HepG2 (cell line): ENCODE results near the gene CGREF1. TPM values are rescaled to one million over a fixed set of nuclear protein-coding genes. Genes with fewer than 3 reads are reported as not detected.

ENCODE experiments used
- ADNP ChIP-seq: sonication (generic); formaldehyde crosslinking; IDR thresholded peaks from 2 replicates; pipeline ENCODE4 v1.4.0; 2020; ENCODE audit warnings: missing genetic modification reagents
- CCDC6 ChIP-seq: sonication (generic); formaldehyde crosslinking; IDR thresholded peaks from 2 replicates; pipeline ENCODE4 v1.8.1; 2022; ENCODE audit warnings: mild to moderate bottlenecking, missing genetic modification reagents, moderate library complexity
- FOXM1 ChIP-seq: sonication (generic); formaldehyde crosslinking; IDR thresholded peaks from 2 replicates; pipeline ENCODE4 v1.5.0; 2020; ENCODE audit warnings: missing genetic modification reagents
- HOXD1 ChIP-seq: sonication (generic); formaldehyde crosslinking; IDR thresholded peaks from 2 replicates; pipeline ENCODE4 v1.5.0; 2020; ENCODE audit warnings: missing genetic modification reagents
- KDM3A ChIP-seq: IDR thresholded peaks from 2 replicates; pipeline ENCODE4 v1.6.1; 2018; ENCODE audit warnings: low read depth, missing compliant biosample characterization
- NCOA5 ChIP-seq: sonication (generic); formaldehyde crosslinking; IDR thresholded peaks from 2 replicates; pipeline ENCODE4 v1.4.0; 2020; ENCODE audit warnings: missing genetic modification reagents
- NR2F2 ChIP-seq: IDR thresholded peaks from 2 replicates; pipeline ENCODE4 v1.6.1; 2012; ENCODE audit warnings: low read depth, inconsistent platforms, borderline replicate concordance
- SP5 ChIP-seq: IDR thresholded peaks from 2 replicates; pipeline ENCODE4 v1.6.1; 2016; ENCODE audit warnings: low read depth, borderline replicate concordance
- SUZ12 ChIP-seq: fragments of 150-350 bp; IDR thresholded peaks from 2 replicates; pipeline ENCODE4 v1.6.1; 2014; ENCODE audit warnings: low read depth, low read length
- TEAD2 ChIP-seq: sonication (generic); formaldehyde crosslinking; IDR thresholded peaks from 2 replicates; pipeline ENCODE4 v1.9.0; 2021; ENCODE audit warnings: missing genetic modification reagents
- ZNF501 ChIP-seq: sonication (generic); formaldehyde crosslinking; IDR thresholded peaks from 2 replicates; pipeline ENCODE4 v1.5.1; 2020; ENCODE audit warnings: mild to moderate bottlenecking, moderate library complexity, missing genetic modification reagents
- ZNF616 ChIP-seq: sonication (generic); formaldehyde crosslinking; IDR thresholded peaks from 2 replicates; pipeline ENCODE4 v1.5.0; 2020; ENCODE audit warnings: low read depth, mild to moderate bottlenecking, missing genetic modification reagents
- ZNF724P ChIP-seq: sonication (generic); formaldehyde crosslinking; IDR thresholded peaks from 2 replicates; pipeline ENCODE4 v1.8.0; 2022; ENCODE audit warnings: missing genetic modification reagents, borderline replicate concordance
- polyA plus RNA-seq, 8 experiments: library from polyadenylated mRNA; depleted of rRNA in 3 of 8; stranded (reverse) in 7 of 8; unstranded in 1 of 8; fragments of >200 nt; fragmentation: Illumina TruSeq in 4 of 8; extraction: Trizol in 4 of 8; gene quantifications; 2 replicates each; pipeline versions ENCODE4 v1.2.1 to v1.2.3, GENCODE V29; 2011 to 2016; ENCODE audit warnings: low read depth in 4 of 8, missing spikeins in 1 of 8, mixed read lengths in 1 of 8; ENCODE audit not compliant: insufficient read depth in 1 of 8
- total RNA-seq, 5 experiments: library from RNA; depleted of rRNA; stranded (reverse); fragments of >200 nt; fragmentation: Illumina TruSeq; extraction: Trizol; gene quantifications; 2 replicates each; pipeline ENCODE4 v1.2.3, GENCODE V29; 2016; ENCODE audit warnings: low read depth in 1 of 5
- TF ChIP-seq, protein P1 (sequence below): sonication (generic); formaldehyde crosslinking; IDR thresholded peaks from 2 replicates; pipeline ENCODE4 v1.5.1; 2020; ENCODE audit warnings: missing genetic modification reagents, mild to moderate bottlenecking, borderline replicate concordance
- TF ChIP-seq, protein P2 (sequence below): sonication (generic); formaldehyde crosslinking; IDR thresholded peaks from 2 replicates; pipeline ENCODE4 v1.9.0; 2021; ENCODE audit warnings: missing genetic modification reagents, borderline replicate concordance
- TF ChIP-seq, protein P3 (sequence below): IDR thresholded peaks from 2 replicates; pipeline ENCODE4 v1.6.1; 2016; ENCODE audit warnings: low read depth, control low read depth
- TF ChIP-seq, protein P4 (sequence below), 2 experiments: sonication (generic) in 1 of 2; formaldehyde crosslinking in 1 of 2; IDR thresholded peaks; 2 replicates each; pipeline versions ENCODE4 v1.4.0 to v1.6.1; 2018 to 2020; ENCODE audit warnings: missing genetic modification reagents in 2 of 2, borderline replicate concordance in 1 of 2, low read depth in 1 of 2, mild to moderate bottlenecking in 1 of 2, missing biosample characterization in 1 of 2
- TF ChIP-seq, protein P5 (sequence below): fragments of 450-650 bp; IDR thresholded peaks from 2 replicates; pipeline ENCODE4 v1.6.1; 2016
- TF ChIP-seq, protein P6 (sequence below): sonication (generic); formaldehyde crosslinking; IDR thresholded peaks from 2 replicates; pipeline ENCODE4 v1.5.0; 2020; ENCODE audit warnings: mild to moderate bottlenecking, low read depth, missing genetic modification reagents, borderline replicate concordance

CGREF1 gene
- total and polyA plus RNA-seq, 2 of the 13 experiments (the other 11 are each of a cell fraction or from before 2014, with no cell fraction given), result 13.9 to 23.4 TPM

DNA sequence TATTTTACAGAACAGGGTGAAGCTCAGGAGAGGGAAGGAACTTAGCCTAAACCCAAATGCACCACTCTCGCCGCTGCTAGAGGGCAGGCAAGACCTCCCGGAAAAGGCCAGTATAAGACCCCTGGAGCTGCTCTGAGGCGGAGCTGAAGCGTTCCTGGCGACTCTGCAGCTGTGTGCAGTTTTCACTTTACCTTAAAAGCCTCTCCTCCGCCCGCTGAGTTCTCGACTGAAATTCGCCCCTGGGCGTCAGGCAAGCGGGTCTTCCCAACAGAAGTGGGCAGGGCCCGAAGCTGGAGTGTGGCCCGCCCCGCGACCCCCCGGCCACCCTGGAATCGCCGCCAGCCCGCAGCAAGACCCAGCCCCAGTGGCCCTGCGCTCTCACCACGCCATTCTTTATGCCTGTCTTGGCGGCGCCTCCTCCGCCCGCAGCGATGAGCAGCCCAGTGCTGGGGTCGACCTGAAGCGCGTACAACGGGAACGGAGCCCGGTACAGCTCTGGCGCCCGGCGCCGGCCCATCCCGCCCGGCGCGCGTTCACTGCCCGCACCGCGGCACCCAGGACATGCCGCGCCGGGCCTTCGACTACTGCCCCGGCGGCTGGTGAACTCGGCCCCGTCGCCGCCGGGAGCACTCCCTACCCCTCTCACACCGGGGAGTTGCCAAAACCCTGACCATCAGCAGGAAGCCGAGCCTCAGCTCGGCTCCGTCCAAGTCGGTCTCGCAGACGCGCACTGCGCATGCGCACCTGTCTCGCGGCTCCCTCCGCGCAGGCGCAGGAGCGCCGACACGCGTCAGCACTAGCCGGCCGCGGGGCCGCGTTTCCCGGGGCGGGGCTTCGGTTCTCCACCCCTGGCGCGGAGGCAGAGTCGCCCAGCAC lies 15.2 kb upstream of the CGREF1 start, which contains the start of gene PREB (continued):
- TF ChIP-seq ZNF501, result peak; percentile 93
- TF ChIP-seq CCDC6, result no peak; the same call in 1 of the 2 replicates
- no peak for TF ChIP-seq TEAD2
- no peak for TF ChIP-seq SP5 (CRISPR knock-in tag)
- no peak for TF ChIP-seq FOXM1 (CRISPR knock-in tag)
- 0 out of 2 replicates have a peak, but pooled peaks have one; percentile 35 for TF ChIP-seq HOXD1
- TF ChIP-seq, protein P1, sequence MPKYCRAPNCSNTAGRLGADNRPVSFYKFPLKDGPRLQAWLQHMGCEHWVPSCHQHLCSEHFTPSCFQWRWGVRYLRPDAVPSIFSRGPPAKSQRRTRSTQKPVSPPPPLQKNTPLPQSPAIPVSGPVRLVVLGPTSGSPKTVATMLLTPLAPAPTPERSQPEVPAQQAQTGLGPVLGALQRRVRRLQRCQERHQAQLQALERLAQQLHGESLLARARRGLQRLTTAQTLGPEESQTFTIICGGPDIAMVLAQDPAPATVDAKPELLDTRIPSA (CRISPR knock-in tag), result no peak
- TF ChIP-seq, protein P2, sequence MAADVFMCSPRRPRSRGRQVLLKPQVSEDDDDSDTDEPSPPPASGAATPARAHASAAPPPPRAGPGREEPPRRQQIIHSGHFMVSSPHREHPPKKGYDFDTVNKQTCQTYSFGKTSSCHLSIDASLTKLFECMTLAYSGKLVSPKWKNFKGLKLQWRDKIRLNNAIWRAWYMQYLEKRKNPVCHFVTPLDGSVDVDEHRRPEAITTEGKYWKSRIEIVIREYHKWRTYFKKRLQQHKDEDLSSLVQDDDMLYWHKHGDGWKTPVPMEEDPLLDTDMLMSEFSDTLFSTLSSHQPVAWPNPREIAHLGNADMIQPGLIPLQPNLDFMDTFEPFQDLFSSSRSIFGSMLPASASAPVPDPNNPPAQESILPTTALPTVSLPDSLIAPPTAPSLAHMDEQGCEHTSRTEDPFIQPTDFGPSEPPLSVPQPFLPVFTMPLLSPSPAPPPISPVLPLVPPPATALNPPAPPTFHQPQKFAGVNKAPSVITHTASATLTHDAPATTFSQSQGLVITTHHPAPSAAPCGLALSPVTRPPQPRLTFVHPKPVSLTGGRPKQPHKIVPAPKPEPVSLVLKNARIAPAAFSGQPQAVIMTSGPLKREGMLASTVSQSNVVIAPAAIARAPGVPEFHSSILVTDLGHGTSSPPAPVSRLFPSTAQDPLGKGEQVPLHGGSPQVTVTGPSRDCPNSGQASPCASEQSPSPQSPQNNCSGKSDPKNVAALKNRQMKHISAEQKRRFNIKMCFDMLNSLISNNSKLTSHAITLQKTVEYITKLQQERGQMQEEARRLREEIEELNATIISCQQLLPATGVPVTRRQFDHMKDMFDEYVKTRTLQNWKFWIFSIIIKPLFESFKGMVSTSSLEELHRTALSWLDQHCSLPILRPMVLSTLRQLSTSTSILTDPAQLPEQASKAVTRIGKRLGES (CRISPR knock-in tag), result no peak
- no peak for TF ChIP-seq ZNF616 (CRISPR knock-in tag)
- TF ChIP-seq ZNF724P (CRISPR knock-in tag), result no peak
- no peak; the same call in 1 of the 2 replicates for TF ChIP-seq KDM3A (CRISPR knock-in tag)
- TF ChIP-seq, protein P3, sequence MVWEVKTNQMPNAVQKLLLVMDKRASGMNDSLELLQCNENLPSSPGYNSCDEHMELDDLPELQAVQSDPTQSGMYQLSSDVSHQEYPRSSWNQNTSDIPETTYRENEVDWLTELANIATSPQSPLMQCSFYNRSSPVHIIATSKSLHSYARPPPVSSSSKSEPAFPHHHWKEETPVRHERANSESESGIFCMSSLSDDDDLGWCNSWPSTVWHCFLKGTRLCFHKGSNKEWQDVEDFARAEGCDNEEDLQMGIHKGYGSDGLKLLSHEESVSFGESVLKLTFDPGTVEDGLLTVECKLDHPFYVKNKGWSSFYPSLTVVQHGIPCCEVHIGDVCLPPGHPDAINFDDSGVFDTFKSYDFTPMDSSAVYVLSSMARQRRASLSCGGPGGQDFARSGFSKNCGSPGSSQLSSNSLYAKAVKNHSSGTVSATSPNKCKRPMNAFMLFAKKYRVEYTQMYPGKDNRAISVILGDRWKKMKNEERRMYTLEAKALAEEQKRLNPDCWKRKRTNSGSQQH (CRISPR knock-in tag), result 0 out of 2 replicates have a peak, but pooled peaks have one; percentile 57
- no peak for TF ChIP-seq NR2F2
- TF ChIP-seq SUZ12, result no peak
- TF ChIP-seq, protein P4, sequence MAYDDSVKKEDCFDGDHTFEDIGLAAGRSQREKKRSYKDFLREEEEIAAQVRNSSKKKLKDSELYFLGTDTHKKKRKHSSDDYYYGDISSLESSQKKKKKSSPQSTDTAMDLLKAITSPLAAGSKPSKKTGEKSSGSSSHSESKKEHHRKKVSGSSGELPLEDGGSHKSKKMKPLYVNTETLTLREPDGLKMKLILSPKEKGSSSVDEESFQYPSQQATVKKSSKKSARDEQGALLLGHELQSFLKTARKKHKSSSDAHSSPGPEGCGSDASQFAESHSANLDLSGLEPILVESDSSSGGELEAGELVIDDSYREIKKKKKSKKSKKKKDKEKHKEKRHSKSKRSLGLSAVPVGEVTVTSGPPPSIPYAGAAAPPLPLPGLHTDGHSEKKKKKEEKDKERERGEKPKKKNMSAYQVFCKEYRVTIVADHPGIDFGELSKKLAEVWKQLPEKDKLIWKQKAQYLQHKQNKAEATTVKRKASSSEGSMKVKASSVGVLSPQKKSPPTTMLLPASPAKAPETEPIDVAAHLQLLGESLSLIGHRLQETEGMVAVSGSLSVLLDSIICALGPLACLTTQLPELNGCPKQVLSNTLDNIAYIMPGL (CRISPR knock-in tag; IDR thresholded peaks at IDR 0.05; ENCODE audit: borderline replicate concordance in 1 of 2, low read depth in 1 of 2), result peak; percentile 32 to 81; a peak in 3 of 4 replicates
- TF ChIP-seq, protein P5, sequence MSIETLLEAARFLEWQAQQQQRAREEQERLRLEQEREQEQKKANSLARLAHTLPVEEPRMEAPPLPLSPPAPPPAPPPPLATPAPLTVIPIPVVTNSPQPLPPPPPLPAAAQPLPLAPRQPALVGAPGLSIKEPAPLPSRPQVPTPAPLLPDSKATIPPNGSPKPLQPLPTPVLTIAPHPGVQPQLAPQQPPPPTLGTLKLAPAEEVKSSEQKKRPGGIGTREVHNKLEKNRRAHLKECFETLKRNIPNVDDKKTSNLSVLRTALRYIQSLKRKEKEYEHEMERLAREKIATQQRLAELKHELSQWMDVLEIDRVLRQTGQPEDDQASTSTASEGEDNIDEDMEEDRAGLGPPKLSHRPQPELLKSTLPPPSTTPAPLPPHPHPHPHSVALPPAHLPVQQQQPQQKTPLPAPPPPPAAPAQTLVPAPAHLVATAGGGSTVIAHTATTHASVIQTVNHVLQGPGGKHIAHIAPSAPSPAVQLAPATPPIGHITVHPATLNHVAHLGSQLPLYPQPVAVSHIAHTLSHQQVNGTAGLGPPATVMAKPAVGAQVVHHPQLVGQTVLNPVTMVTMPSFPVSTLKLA, result no peak
- no peak for TF ChIP-seq ADNP (CRISPR knock-in tag)
- TF ChIP-seq, protein P6, sequence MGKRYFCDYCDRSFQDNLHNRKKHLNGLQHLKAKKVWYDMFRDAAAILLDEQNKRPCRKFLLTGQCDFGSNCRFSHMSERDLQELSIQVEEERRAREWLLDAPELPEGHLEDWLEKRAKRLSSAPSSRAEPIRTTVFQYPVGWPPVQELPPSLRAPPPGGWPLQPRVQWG (CRISPR knock-in tag), result no peak
- no peak for TF ChIP-seq NCOA5 (CRISPR knock-in tag)
